Neural cell (in vitro differentiated cells): ENCODE measurements around the gene RPS15. TPM values are rescaled to one million over a fixed set of nuclear protein-coding genes. Genes with fewer than 3 reads are reported as not detected.

Source experiments
- H2AFZ ChIP-seq: fragments of 200-600, 300-800 bp; sonication (generic), shearing (Covaris generic); 2 replicates; pipeline ENCODE4 v1.6.0; 2014; ENCODE audit warnings: low read depth, mild to moderate bottlenecking, antibody characterized with exemption, low read length, moderate library complexity
- H3F3A ChIP-seq: fragments of 200-600 bp; shearing (Covaris generic); 2 replicates; pipeline ENCODE4 v1.6.1; 2016; ENCODE audit warnings: mild to moderate bottlenecking, moderate library complexity, mixed read lengths, antibody characterized with exemption, low read length; ENCODE audit not compliant: insufficient read depth, poor library complexity, severe bottlenecking
- H3K27ac ChIP-seq: fragments of 200-600, 300-800 bp; sonication (generic), shearing (Covaris generic); 2 replicates; pipeline ENCODE4 v1.5.1; 2014; ENCODE audit warnings: mild to moderate bottlenecking, low read length, moderate library complexity
- H3K27me3 ChIP-seq: fragments of 300-800, 200-600 bp; sonication (generic), shearing (Covaris generic); 2 replicates; pipeline ENCODE4 v1.6.0; 2014; ENCODE audit warnings: mild to moderate bottlenecking, low read depth, low read length, moderate library complexity; ENCODE audit not compliant: insufficient read depth
- H3K36me3 ChIP-seq: fragments of 300-800, 200-600 bp; sonication (generic), shearing (Covaris generic); 2 replicates; pipeline ENCODE4 v1.5.1; 2014; ENCODE audit warnings: mild to moderate bottlenecking, antibody characterized with exemption, low read length, moderate library complexity; ENCODE audit not compliant: insufficient read depth
- H3K4me2 ChIP-seq: fragments of 300-800, 200-600 bp; sonication (generic), shearing (Covaris generic); 2 replicates; pipeline ENCODE4 v1.6.0; 2014; ENCODE audit warnings: mild to moderate bottlenecking, low read length
- H3K4me3 ChIP-seq: fragments of 300-800, 200-600 bp; sonication (generic), shearing (Covaris generic); 2 replicates; pipeline ENCODE4 v1.5.1; 2014; ENCODE audit warnings: mild to moderate bottlenecking, low read length, moderate library complexity
- H3K79me2 ChIP-seq: fragments of 200-600 bp; shearing (Covaris generic); replicated peaks from 2 replicates; pipeline ENCODE4 v1.6.0; 2014; ENCODE audit warnings: mild to moderate bottlenecking, low read length, moderate library complexity; ENCODE audit not compliant: insufficient read depth
- H3K9ac ChIP-seq: fragments of 300-800, 200-600 bp; sonication (generic), shearing (Covaris generic); 2 replicates; pipeline ENCODE4 v1.6.1; 2016; ENCODE audit warnings: mild to moderate bottlenecking, low read length, mixed read lengths
- H3K9me2 ChIP-seq: fragments of 200-600 bp; shearing (Covaris generic); 2 replicates; pipeline ENCODE4 v1.6.1; 2016; ENCODE audit warnings: mild to moderate bottlenecking, low read length, mixed read lengths; ENCODE audit not compliant: insufficient read depth
- H3K9me3 ChIP-seq: fragments of 200-600, 300-800 bp; sonication (generic), shearing (Covaris generic); 2 replicates; pipeline ENCODE4 v1.6.1; 2016; ENCODE audit warnings: mild to moderate bottlenecking, mixed run types, low read length, moderate library complexity, mixed read lengths
- H4K20me1 ChIP-seq: fragments of 200-600 bp; shearing (Covaris generic); 2 replicates; pipeline ENCODE4 v1.6.1; 2016; ENCODE audit warnings: mild to moderate bottlenecking, mixed run types; ENCODE audit not compliant: insufficient read depth
- EP300 ChIP-seq: fragments of 450-650 bp; conservative IDR thresholded peaks from 2 replicates; pipeline ENCODE4 v1.6.1; 2014; ENCODE audit warnings: antibody characterized with exemption, mild to moderate bottlenecking, moderate library complexity; ENCODE audit not compliant: poor library complexity, severe bottlenecking
- EZH2 ChIP-seq: fragments of 200-600, 300-800 bp; shearing (Covaris generic), sonication (generic); IDR thresholded peaks from 2 replicates; pipeline ENCODE4 v1.6.1; 2014; ENCODE audit warnings: antibody characterized with exemption, low read length, borderline replicate concordance, mild to moderate bottlenecking; ENCODE audit not compliant: insufficient read depth, poor library complexity, severe bottlenecking
- MXI1 ChIP-seq: fragments of 450-650 bp; conservative IDR thresholded peaks from 2 replicates; pipeline ENCODE4 v1.6.1; 2014; ENCODE audit warnings: antibody characterized with exemption, mild to moderate bottlenecking; ENCODE audit not compliant: poor library complexity, severe bottlenecking
- POLR2AphosphoS5 ChIP-seq: IDR thresholded peaks from 2 replicates; pipeline ENCODE4 v1.6.1; 2012
- RAD21 ChIP-seq: fragments of 450-650 bp; conservative IDR thresholded peaks from 2 replicates; pipeline ENCODE4 v1.6.1; 2014; ENCODE audit warnings: antibody characterized with exemption, mild to moderate bottlenecking, moderate library complexity
- SMC3 ChIP-seq: fragments of 450-650 bp; conservative IDR thresholded peaks from 2 replicates; pipeline ENCODE4 v1.6.1; 2014; ENCODE audit warnings: antibody characterized with exemption, mild to moderate bottlenecking, moderate library complexity; ENCODE audit not compliant: poor library complexity
- TAF1 ChIP-seq: IDR thresholded peaks from 2 replicates; pipeline ENCODE4 v1.6.1; 2012; ENCODE audit warnings: low read depth
- polyA plus RNA-seq: library from polyadenylated mRNA; depleted of rRNA; stranded (reverse); fragments of >200 nt; gene quantifications from 2 replicates; pipeline ENCODE4 v1.2.3, GENCODE V29; 2014
- TF ChIP-seq, protein P1 (sequence below): fragments of 450-650 bp; IDR thresholded peaks from 2 replicates; pipeline ENCODE4 v1.5.1; 2014; ENCODE audit warnings: antibody characterized with exemption, mild to moderate bottlenecking, moderate library complexity; ENCODE audit not compliant: poor library complexity, severe bottlenecking
- TF ChIP-seq, protein P2 (sequence below): IDR thresholded peaks from 2 replicates; pipeline ENCODE4 v1.6.1; 2012; ENCODE audit warnings: borderline replicate concordance

RPS15 gene
- polyA plus RNA-seq, 1 donor from 2014 or later = 591 TPM

DNA sequence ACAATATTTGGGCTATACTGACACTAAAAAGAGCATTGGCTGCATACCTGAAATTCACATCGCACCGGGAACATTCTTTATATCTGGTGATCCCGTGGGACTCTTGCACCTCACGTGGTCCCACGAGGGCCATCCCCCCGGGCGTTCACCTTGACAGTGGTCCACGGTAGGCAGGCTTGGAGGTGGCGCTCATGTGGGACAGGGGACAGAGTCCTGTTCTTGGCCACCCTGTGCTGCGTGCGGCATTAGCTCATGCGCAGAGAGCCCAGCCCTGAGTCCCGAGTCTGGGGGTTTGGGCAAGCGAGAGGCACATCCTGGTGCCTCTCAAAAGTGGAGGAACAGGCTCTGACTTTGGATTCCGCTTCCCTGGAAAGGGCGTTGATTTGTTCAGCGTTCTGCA is 44.4 kb upstream of the RPS15 start:
- H2AFZ ChIP-seq = no peak overlapping the region
- no peaks in the 10 kb centered on the region for H3F3A ChIP-seq
- H3K9me2 ChIP-seq = no peaks in the 10 kb centered on the region
- H4K20me1 ChIP-seq = no peaks in the 10 kb centered on the region
- H3K27me3 ChIP-seq = no peaks in the 10 kb centered on the region
- no peak overlapping the region for H3K9ac ChIP-seq
- no peaks in the 10 kb centered on the region for H3K36me3 ChIP-seq
- no peaks in the 10 kb centered on the region for H3K9me3 ChIP-seq
- H3K27ac ChIP-seq = no peak overlapping the region
- no peak for TF ChIP-seq SMC3
- TF ChIP-seq, protein P1, sequence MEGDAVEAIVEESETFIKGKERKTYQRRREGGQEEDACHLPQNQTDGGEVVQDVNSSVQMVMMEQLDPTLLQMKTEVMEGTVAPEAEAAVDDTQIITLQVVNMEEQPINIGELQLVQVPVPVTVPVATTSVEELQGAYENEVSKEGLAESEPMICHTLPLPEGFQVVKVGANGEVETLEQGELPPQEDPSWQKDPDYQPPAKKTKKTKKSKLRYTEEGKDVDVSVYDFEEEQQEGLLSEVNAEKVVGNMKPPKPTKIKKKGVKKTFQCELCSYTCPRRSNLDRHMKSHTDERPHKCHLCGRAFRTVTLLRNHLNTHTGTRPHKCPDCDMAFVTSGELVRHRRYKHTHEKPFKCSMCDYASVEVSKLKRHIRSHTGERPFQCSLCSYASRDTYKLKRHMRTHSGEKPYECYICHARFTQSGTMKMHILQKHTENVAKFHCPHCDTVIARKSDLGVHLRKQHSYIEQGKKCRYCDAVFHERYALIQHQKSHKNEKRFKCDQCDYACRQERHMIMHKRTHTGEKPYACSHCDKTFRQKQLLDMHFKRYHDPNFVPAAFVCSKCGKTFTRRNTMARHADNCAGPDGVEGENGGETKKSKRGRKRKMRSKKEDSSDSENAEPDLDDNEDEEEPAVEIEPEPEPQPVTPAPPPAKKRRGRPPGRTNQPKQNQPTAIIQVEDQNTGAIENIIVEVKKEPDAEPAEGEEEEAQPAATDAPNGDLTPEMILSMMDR = no peak
- TF ChIP-seq, protein P2, sequence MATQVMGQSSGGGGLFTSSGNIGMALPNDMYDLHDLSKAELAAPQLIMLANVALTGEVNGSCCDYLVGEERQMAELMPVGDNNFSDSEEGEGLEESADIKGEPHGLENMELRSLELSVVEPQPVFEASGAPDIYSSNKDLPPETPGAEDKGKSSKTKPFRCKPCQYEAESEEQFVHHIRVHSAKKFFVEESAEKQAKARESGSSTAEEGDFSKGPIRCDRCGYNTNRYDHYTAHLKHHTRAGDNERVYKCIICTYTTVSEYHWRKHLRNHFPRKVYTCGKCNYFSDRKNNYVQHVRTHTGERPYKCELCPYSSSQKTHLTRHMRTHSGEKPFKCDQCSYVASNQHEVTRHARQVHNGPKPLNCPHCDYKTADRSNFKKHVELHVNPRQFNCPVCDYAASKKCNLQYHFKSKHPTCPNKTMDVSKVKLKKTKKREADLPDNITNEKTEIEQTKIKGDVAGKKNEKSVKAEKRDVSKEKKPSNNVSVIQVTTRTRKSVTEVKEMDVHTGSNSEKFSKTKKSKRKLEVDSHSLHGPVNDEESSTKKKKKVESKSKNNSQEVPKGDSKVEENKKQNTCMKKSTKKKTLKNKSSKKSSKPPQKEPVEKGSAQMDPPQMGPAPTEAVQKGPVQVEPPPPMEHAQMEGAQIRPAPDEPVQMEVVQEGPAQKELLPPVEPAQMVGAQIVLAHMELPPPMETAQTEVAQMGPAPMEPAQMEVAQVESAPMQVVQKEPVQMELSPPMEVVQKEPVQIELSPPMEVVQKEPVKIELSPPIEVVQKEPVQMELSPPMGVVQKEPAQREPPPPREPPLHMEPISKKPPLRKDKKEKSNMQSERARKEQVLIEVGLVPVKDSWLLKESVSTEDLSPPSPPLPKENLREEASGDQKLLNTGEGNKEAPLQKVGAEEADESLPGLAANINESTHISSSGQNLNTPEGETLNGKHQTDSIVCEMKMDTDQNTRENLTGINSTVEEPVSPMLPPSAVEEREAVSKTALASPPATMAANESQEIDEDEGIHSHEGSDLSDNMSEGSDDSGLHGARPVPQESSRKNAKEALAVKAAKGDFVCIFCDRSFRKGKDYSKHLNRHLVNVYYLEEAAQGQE = no peak
- no peak for TF ChIP-seq EZH2
- no peak for TF ChIP-seq RAD21
- TF ChIP-seq POLR2AphosphoS5 = no peak
- TF ChIP-seq EP300 = no peak
- TF ChIP-seq TAF1 = no peak
- TF ChIP-seq MXI1 = no peak
- no peak overlapping the region for H3K4me2 ChIP-seq
- no peak overlapping the region for H3K4me3 ChIP-seq
- H3K79me2 ChIP-seq = no peaks in the 10 kb centered on the region

DNA sequence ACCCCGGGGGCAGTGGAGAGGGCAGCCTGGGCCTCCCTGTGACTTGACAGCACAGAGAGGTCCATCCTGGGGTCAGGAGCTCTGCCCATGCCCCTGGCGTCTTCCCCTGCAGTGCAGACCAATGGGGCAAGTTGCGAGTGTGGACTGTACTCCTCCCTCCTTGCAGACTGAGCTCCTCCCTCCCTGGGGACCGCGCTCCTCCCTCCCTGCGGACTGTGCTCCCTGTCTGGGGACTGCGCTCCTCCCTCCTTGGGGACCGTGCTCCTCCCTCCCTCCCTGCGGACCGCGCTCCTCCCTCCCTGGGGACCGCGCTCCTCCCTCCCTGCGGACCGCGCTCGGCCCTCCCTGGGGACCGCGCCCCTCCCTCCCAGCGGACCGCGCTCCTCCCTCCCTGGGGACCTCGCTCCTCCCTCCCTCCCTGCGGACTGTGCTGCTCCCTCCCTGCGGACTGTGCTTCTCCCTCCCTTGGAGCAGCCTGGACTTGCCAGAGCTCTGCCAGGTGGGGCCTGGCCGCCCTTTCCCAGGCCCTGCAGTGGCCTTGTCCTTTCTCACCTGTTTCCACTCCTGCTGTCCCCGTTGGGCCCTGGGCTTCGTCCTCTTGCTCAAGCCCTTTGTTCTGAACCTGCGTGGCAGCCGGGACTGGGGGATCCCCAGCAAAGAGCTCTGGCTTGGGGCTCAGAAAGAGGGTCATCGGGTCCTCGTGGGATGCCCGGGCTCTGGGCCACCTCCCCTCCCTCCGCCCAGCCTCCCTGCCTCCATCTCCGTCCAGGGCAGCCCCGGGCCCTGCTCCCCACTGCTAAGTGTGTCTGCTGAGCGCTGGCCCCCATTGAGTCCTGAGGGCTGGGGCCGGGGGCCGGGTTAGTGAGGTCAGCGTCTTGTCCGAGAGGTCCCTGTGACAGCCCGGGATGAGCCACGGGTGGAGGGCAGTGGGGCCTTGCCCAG is 43.7 kb upstream of the RPS15 start:
- H3K4me2 ChIP-seq = no peak overlapping the region
- H2AFZ ChIP-seq = no peak overlapping the region
- no peak overlapping the region for H3K9ac ChIP-seq
- no peaks in the 10 kb centered on the region for H3F3A ChIP-seq
- no peak for TF ChIP-seq RAD21
- peak; percentile 13 for TF ChIP-seq POLR2AphosphoS5
- TF ChIP-seq, protein P1 = no peak
- no peak for TF ChIP-seq EZH2
- no peak for TF ChIP-seq SMC3
- no peak for TF ChIP-seq EP300
- no peak for TF ChIP-seq TAF1
- H3K27ac ChIP-seq = no peak overlapping the region
- H3K4me3 ChIP-seq = no peak overlapping the region
- no peaks in the 10 kb centered on the region for H3K9me3 ChIP-seq
- no peaks in the 10 kb centered on the region for H3K79me2 ChIP-seq
- no peaks in the 10 kb centered on the region for H3K9me2 ChIP-seq
- no peaks in the 10 kb centered on the region for H3K36me3 ChIP-seq
- no peaks in the 10 kb centered on the region for H3K27me3 ChIP-seq
- no peaks in the 10 kb centered on the region for H4K20me1 ChIP-seq
